Measurements from ENCODE around the gene ST6GAL1. TPM values are rescaled to one million over a fixed set of nuclear protein-coding genes. Genes with fewer than 3 reads are reported as not detected.

Gene ST6GAL1
- total and polyA plus RNA-seq, 11 donors = 19.4 to 120 (median 69.9) TPM

DNA sequence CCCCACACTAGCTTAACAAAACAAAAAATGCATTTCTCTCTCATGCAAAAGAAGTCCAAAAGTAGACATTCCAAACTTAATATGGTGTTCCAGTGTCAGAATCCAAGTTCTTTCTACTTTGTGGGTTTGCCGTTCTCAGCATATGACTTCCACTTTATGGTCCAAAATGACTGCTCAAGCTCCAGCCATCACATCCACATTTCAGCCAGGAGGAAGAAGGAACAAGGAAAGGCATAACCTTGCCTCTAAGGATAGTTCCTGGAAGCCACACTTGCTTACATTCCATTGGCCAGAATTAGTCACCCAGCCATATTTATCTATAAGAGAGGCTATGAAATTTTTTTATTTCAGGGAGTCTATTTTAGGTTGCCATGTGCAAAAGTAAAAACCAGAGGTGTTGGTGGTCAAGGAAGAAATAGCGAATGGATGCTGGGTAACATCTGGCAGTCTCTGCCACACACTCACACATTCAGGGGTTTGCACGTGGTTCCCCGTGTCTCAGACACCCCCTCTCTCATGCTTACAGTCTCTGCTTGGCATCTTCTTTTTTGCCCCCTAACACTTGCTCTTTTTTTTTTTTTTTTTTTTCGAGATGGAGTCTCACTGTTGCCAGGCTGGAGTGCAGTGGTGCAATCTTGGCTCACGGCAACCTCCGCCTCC lies 139.7 kb downstream of the ST6GAL1 start:
- no peak for ATAC-seq
- no peak for DNase-seq
- TF ChIP-seq, protein P1, sequence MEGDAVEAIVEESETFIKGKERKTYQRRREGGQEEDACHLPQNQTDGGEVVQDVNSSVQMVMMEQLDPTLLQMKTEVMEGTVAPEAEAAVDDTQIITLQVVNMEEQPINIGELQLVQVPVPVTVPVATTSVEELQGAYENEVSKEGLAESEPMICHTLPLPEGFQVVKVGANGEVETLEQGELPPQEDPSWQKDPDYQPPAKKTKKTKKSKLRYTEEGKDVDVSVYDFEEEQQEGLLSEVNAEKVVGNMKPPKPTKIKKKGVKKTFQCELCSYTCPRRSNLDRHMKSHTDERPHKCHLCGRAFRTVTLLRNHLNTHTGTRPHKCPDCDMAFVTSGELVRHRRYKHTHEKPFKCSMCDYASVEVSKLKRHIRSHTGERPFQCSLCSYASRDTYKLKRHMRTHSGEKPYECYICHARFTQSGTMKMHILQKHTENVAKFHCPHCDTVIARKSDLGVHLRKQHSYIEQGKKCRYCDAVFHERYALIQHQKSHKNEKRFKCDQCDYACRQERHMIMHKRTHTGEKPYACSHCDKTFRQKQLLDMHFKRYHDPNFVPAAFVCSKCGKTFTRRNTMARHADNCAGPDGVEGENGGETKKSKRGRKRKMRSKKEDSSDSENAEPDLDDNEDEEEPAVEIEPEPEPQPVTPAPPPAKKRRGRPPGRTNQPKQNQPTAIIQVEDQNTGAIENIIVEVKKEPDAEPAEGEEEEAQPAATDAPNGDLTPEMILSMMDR (IDR thresholded peaks at IDR 0.05) = no peak
- no peak for TF ChIP-seq POLR2A (IDR thresholded peaks at IDR 0.05)
- H3K27me3 ChIP-seq = no peaks in the 10 kb centered on the region
- peaks cover 0 to 7% (median 0%) of the 10 kb centered on the region in 12 donors for H3K9me3 ChIP-seq
- 90 to 98% (median 97%) methylated on average over 7 of the region's 7 CpGs for WGBS, 4 donors
- no peak overlapping the region for H3K4me3 ChIP-seq
- H3K36me3 ChIP-seq = peaks cover 0 to 76% (median 41%) of the 10 kb centered on the region in 9 donors
- peaks cover 0 to 16% (median 5%) of the 10 kb centered on the region in 12 donors for H3K4me1 ChIP-seq
- no peak overlapping the region for H3K27ac ChIP-seq
- intact Hi-C loops (cut with DNase I) = loop anchor here in 3 of 10 donors (10.0 kb wide), 3 partner anchors 135 to 225 kb away; partner anchors contain the start of genes ADIPOQ (in 1 of the 3) and ST6GAL1 (in 1 of the 3)

DNA sequence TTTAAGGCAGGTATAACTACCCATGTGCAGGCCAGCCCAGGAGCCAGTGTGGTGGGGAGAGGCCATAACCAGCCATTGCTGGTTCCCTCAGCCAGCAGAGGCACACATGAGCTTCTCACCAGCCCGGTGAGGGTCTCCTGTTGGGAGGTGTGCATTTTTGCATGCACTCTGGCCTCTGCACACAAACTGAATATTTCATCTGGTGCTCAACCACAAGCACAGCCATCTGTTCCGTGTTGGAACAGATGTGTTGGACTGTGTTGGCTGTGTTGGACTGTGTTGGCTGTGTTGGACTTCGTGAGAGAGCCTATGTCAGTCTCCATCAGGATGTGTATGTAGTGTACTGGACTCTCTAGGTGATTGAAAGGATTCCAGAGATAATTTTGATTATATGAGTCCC lies 141.8 kb downstream of the ST6GAL1 start:
- Histone ChIP-seq H3K27me3 (no peaks in the 10 kb centered on the region), H3K4me3 (no peak overlapping the region), H3K27ac (no peak overlapping the region), H3K9me3 (peaks cover 0 to 7% (median 0%) of the 10 kb centered on the region in 12 donors), H3K4me1 (peaks cover 0 to 6% (median 0%) of the 10 kb centered on the region in 12 donors), H3K36me3 (peaks cover 2 to 85% (median 62%) of the 10 kb centered on the region in 9 donors)
- WGBS, 4 donors = 74 to 97% (median 84%) methylated on average over 3 of the region's 3 CpGs
- ATAC-seq (peak in 1 of 4 donors; percentile 17), DNase-seq (no peak)
- intact Hi-C loops (cut with DNase I) = loop anchor here in 1 of 10 donors (10.0 kb wide), 1 partner anchor 227 kb away; the partner anchor contains the start of gene ADIPOQ
- no peak for TF ChIP-seq POLR2A (IDR thresholded peaks at IDR 0.05)
- TF ChIP-seq, protein P1 (IDR thresholded peaks at IDR 0.05) = no peak

DNA sequence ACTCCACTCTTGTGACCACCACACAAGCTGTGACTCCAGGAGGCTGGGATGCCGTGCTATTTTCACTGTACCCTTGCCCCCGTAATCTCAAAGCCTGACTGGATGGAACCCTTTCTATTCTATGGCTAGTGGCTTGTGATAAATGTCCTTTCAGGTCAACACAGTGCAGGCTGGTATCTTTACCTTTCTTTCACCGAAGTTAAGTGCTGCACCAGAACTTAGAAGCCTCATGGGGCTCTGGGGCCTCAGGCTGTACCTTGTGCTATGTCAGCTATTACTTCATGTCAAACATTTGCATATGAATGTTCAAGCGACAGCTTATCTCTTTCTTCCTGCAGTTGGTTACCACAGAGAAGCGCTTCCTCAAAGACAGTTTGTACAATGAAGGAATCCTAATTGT lies 142.2 kb downstream of the ST6GAL1 start:
- peaks cover 2 to 87% (median 66%) of the 10 kb centered on the region in 9 donors for H3K36me3 ChIP-seq

More for the DNA sequence above, 142.2 kb downstream of the ST6GAL1 start:
- no peak overlapping the region for H3K4me3 ChIP-seq
- no peak overlapping the region for H3K27ac ChIP-seq
- H3K9me3 ChIP-seq = peaks cover 0 to 7% (median 0%) of the 10 kb centered on the region in 12 donors
- intact Hi-C loops (cut with DNase I) = loop anchor here in 1 of 10 donors (10.0 kb wide), 1 partner anchor 228 kb away; the partner anchor contains the start of gene ADIPOQ
- peaks cover 0 to 6% (median 0%) of the 10 kb centered on the region in 12 donors for H3K4me1 ChIP-seq
- DNase-seq (no peak), ATAC-seq (no peak)
- TF ChIP-seq, protein P1 (IDR thresholded peaks at IDR 0.05) = no peak
- no peak for TF ChIP-seq POLR2A (IDR thresholded peaks at IDR 0.05)
- 73 to 78% (median 74%) methylated on average over 5 of the region's 5 CpGs for WGBS, 4 donors
- no peaks in the 10 kb centered on the region for H3K27me3 ChIP-seq

All from heart left ventricle (tissue), 16 donors.